Karpas-422 (cell line): ENCODE measurements around the gene MS4A15. TPM values are rescaled to one million over a fixed set of nuclear protein-coding genes. Genes with fewer than 3 reads are reported as not detected.

Experiments used
- DNase-seq: peaks from one replicate; pipeline ENCODE4 v3.0.0-alpha.2; 2015
- H2AFZ ChIP-seq: fragments of 200-600 bp; sonication (generic); 2 replicates; pipeline ENCODE4 v1.6.1; 2014; ENCODE audit warnings: antibody characterized with exemption, low read length, mixed read lengths
- H3K27ac ChIP-seq: fragments of 200-600 bp; sonication (generic); 2 replicates; pipeline ENCODE4 v1.5.1; 2014; ENCODE audit warnings: mild to moderate bottlenecking, low read length, moderate library complexity
- H3K27me3 ChIP-seq: fragments of 200-600 bp; sonication (generic); 2 replicates; pipeline ENCODE4 v1.6.1; 2014; ENCODE audit warnings: low read length, mixed read lengths
- H3K36me3 ChIP-seq: fragments of 200-600 bp; sonication (generic); 2 replicates; pipeline ENCODE4 v1.6.1; 2014; ENCODE audit warnings: low read length, mixed read lengths; ENCODE audit not compliant: insufficient read depth
- H3K4me1 ChIP-seq: fragments of 200-600 bp; sonication (generic); 2 replicates; pipeline ENCODE4 v1.6.1; 2014; ENCODE audit warnings: mild to moderate bottlenecking, low read length, mixed read lengths
- H3K4me2 ChIP-seq: fragments of 200-600 bp; sonication (generic); 2 replicates; pipeline ENCODE4 v1.6.1; 2014; ENCODE audit warnings: low read length, low read depth, mild to moderate bottlenecking; ENCODE audit not compliant: poor library complexity, severe bottlenecking
- H3K4me3 ChIP-seq: fragments of 200-600 bp; sonication (generic); 2 replicates; pipeline ENCODE4 v1.5.1; 2014; ENCODE audit warnings: mild to moderate bottlenecking, antibody characterized with exemption, low read length, mixed read lengths
- H3K79me2 ChIP-seq: fragments of 200-600 bp; sonication (generic); 2 replicates; pipeline ENCODE4 v1.6.1; 2014; ENCODE audit warnings: mild to moderate bottlenecking, low read length, mixed read lengths
- H3K9ac ChIP-seq: fragments of 200-600 bp; sonication (generic); 2 replicates; pipeline ENCODE4 v1.6.0; 2014; ENCODE audit warnings: low read length
- H3K9me2 ChIP-seq: fragments of 200-600 bp; sonication (generic), shearing (Covaris generic); replicated peaks from 2 replicates; pipeline ENCODE4 v1.6.0; 2014; ENCODE audit warnings: mild to moderate bottlenecking, low read length, moderate library complexity; ENCODE audit not compliant: insufficient read depth
- H3K9me3 ChIP-seq: fragments of 300-700, 200-600 bp; sonication (generic); 2 replicates; pipeline ENCODE4 v1.6.1; 2014; ENCODE audit warnings: low read length, mixed read lengths
- H4K20me1 ChIP-seq: fragments of 200-600 bp; sonication (generic); 2 replicates; pipeline ENCODE4 v1.6.1; 2014; ENCODE audit warnings: mild to moderate bottlenecking, antibody characterized with exemption, low read length, low read depth; ENCODE audit not compliant: insufficient read depth
- total RNA-seq: library from RNA; depleted of rRNA; stranded (reverse); fragments of >200 nt; shearing (Covaris generic); gene quantifications from 2 replicates; pipeline ENCODE4 v1.2.3, GENCODE V29; 2014; ENCODE audit warnings: low replicate concordance

MS4A15 gene
- total RNA-seq, 1 experiment from 2014 or later: not detected

DNA sequence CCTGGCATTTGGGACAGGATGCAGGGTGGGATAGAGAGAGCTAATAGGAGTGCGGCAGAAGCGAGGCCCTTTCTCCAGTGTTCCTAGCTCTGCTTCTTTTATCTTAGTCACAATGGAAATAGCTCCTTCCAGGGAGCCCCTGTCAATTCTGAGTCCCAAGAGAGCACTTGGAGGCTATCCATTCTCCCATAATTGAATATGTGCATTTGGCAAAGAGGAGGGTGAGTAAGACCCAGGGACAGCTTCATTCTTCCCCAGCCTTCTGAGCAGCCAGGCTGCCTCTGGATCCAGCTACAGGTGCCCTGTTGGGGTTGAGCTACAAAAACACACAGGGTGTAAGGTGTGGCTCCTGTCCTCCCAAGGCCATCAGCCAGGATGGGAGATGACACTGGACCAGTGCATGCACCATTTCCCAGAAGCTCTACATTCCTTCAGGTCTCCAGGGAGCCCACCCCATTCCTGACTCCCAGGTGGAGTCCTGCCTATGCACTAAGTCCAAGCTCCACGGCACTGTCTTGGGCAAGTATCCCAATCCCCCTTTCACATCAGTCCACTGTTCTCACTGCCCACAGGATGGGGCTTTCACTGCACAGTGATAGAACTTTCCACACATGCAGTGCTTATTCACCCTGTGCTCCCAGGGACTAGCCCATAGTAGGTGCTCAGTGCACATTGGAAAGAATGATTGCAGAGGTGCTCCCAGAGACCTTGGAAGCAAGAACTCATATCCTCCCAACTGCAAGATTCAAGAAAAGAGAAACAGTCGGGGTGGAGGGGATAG lies 34.7 kb downstream of the MS4A15 start:
- Histone ChIP-seq H3K4me3 (no peak overlapping the region), H2AFZ (no peak overlapping the region), H3K27ac (no peak overlapping the region), H3K4me2 (no peak overlapping the region), H3K9me3 (no peaks in the 10 kb centered on the region), H3K27me3 (peaks cover 4% of the 10 kb centered on the region; the same call in 1 of the 2 replicates), H3K9me2 (no peaks in the 10 kb centered on the region), H3K36me3 (no peaks in the 10 kb centered on the region), H3K79me2 (no peaks in the 10 kb centered on the region), H4K20me1 (no peaks in the 10 kb centered on the region), H3K9ac (no peak overlapping the region), H3K4me1 (no peaks in the 10 kb centered on the region)
- DNase-seq: no peak

DNA sequence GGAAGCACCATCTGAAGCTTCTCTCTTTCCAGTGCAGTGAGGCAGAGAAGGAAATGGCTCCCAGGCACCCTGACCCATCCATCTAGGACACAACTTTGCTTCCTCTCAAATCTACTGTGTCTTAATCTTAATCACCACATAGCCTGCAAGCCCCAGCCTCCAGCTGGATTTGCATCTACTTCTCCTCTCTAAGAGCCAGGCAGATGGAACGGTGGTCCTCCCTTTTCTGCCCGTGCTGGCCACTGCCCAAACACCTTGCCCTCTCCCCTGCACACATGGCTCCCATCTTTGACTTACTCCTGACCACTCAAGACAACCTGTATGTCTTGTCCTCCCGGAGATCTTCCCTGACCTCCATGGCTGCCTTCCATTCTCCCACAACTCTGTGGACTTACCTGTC lies 35.9 kb downstream of the MS4A15 start:
- Histone ChIP-seq H3K9ac (no peak overlapping the region), H3K9me2 (no peaks in the 10 kb centered on the region), H3K4me3 (no peak overlapping the region), H3K4me1 (no peaks in the 10 kb centered on the region), H3K27me3 (peaks cover 4% of the 10 kb centered on the region; the same call in 1 of the 2 replicates), H3K4me2 (no peak overlapping the region), H3K36me3 (no peaks in the 10 kb centered on the region), H3K27ac (no peak overlapping the region), H3K79me2 (no peaks in the 10 kb centered on the region), H4K20me1 (no peaks in the 10 kb centered on the region), H3K9me3 (no peaks in the 10 kb centered on the region), H2AFZ (no peak overlapping the region)
- DNase-seq: no peak

DNA sequence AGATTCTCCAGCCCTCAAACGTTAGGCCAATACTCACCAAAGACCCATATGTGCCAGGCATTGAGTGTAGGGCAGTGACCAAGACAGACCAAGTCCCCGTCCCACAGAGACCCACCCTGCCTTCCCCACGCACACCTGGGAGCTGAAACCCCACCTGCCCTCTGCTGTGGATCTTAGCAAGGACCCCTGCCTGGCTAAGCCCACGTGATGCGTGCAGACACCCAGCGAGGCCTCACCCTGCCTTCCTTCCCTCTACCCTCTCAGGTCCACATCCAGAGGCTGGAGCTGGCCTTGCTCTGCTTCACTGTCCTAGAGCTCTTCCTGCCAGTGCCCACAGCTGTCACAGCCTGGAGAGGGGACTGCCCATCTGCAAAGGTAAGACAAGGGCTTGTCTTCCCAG lies 38.6 kb downstream of the MS4A15 start:
- H3K36me3 ChIP-seq: no peaks in the 10 kb centered on the region
- H3K4me2 ChIP-seq: no peak overlapping the region
- H3K9me3 ChIP-seq: no peaks in the 10 kb centered on the region
- no peak overlapping the region for H3K9ac ChIP-seq
- H3K4me3 ChIP-seq: no peak overlapping the region
- no peaks in the 10 kb centered on the region for H3K9me2 ChIP-seq
- no peaks in the 10 kb centered on the region for H3K4me1 ChIP-seq
- H3K27me3 ChIP-seq: peaks cover 4% of the 10 kb centered on the region; the same call in 1 of the 2 replicates
- H2AFZ ChIP-seq: no peak overlapping the region
- no peaks in the 10 kb centered on the region for H3K79me2 ChIP-seq
- H3K27ac ChIP-seq: no peak overlapping the region
- DNase-seq: no peak
- no peaks in the 10 kb centered on the region for H4K20me1 ChIP-seq

DNA sequence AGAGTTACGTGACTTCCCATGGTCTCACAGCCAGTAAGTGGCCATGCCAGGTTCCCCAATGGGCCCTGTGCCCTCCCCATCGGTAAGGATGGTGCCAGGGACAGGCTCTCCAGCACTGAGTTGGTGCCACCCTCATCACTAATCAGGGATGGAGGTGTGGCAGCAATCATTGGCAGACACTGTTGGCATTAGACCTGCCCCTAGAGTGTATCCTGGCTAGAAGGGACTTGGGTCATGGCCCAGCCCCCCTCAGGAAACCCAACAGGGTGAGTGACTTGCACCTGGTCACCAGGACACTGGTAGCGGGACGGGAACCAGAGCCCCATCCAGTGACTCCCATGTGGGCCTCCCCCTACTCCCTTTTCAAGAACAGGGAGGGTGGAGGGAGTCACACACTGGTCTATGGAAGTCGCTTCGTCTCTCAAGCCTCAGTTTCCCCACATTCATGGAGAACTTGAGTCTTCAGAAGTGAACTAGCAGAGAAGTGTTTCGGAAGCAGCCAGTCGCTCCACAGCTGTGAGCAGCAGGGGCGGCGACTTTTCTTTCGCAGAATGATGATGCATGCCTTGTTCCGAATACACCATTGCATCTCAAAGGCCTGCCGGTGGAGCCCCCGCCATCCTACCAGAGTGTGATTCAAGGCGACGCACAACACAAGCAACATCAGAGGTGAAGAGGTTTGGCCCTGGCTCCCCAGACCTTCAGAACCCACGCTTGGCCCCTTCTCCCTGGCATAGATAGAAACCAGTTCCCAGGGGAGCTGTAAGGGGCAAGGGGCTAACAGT lies 41.4 kb downstream of the MS4A15 start:
- H3K27me3 ChIP-seq: no peaks in the 10 kb centered on the region

DNA sequence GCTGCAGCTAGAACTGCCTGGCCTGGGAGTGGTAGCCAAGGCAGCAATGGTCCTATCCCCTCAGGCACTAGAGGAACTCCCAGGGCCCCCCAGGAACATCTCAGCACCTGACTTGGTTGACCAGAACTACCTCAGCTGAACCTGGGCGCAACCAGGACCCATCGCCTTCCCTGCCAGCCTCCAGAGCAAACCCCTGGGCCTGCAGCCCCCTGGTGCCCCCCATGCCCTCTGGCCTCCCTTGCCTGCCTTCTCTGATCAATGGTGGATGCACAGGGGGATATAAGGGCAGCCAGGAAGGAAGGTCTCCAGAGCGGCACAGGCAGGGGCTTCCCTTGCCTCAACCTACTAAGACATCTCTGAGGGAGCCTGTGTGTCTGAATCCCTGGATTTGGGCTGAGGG lies 42.0 kb downstream of the MS4A15 start:
- Histone ChIP-seq H3K4me3 (no peak overlapping the region), H3K79me2 (no peaks in the 10 kb centered on the region), H3K36me3 (no peaks in the 10 kb centered on the region), H3K9me2 (no peaks in the 10 kb centered on the region), H2AFZ (no peak overlapping the region), H3K9me3 (no peaks in the 10 kb centered on the region), H3K27me3 (no peaks in the 10 kb centered on the region), H3K27ac (no peak overlapping the region), H3K9ac (no peak overlapping the region), H4K20me1 (no peaks in the 10 kb centered on the region), H3K4me2 (no peak overlapping the region), H3K4me1 (peaks cover 9% of the 10 kb centered on the region)
- DNase-seq: no peak

More for the DNA sequence above, 41.4 kb downstream of the MS4A15 start:
- no peak for DNase-seq
- Histone ChIP-seq H3K79me2 (no peaks in the 10 kb centered on the region), H3K36me3 (no peaks in the 10 kb centered on the region), H3K9ac (no peak overlapping the region), H3K27ac (no peak overlapping the region), H3K4me1 (peaks cover 9% of the 10 kb centered on the region), H3K9me2 (no peaks in the 10 kb centered on the region), H4K20me1 (no peaks in the 10 kb centered on the region), H3K4me3 (no peak overlapping the region), H2AFZ (no peak overlapping the region), H3K9me3 (no peaks in the 10 kb centered on the region), H3K4me2 (no peak overlapping the region)

DNA sequence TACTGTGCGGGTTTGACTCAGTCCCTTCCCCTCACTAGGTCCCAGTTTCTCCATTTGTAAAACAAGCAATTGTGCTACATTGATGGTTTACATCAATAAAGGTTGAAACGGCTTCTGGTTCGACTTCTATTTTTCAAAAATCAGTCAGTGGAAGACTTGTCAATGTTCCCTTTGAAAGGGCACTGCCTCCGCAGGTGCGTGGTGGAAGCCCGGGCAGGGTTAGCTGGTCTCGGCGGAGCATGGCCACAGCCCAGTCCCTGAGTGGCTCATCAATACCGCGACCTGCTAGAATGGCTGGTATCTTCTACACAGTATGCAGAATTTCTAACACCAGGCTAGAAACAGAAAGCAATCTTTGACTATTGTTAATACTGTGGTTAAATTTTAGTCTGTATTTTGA lies 44.5 kb downstream of the MS4A15 start:
- Histone ChIP-seq H3K9ac (no peak overlapping the region), H3K9me3 (no peaks in the 10 kb centered on the region), H3K27me3 (no peaks in the 10 kb centered on the region), H4K20me1 (no peaks in the 10 kb centered on the region), H3K4me3 (no peak overlapping the region), H3K9me2 (no peaks in the 10 kb centered on the region), H3K27ac (no peak overlapping the region), H3K79me2 (no peaks in the 10 kb centered on the region), H3K4me2 (no peak overlapping the region), H3K36me3 (no peaks in the 10 kb centered on the region), H3K4me1 (peaks cover 9% of the 10 kb centered on the region), H2AFZ (no peak overlapping the region)
- no peak for DNase-seq

DNA sequence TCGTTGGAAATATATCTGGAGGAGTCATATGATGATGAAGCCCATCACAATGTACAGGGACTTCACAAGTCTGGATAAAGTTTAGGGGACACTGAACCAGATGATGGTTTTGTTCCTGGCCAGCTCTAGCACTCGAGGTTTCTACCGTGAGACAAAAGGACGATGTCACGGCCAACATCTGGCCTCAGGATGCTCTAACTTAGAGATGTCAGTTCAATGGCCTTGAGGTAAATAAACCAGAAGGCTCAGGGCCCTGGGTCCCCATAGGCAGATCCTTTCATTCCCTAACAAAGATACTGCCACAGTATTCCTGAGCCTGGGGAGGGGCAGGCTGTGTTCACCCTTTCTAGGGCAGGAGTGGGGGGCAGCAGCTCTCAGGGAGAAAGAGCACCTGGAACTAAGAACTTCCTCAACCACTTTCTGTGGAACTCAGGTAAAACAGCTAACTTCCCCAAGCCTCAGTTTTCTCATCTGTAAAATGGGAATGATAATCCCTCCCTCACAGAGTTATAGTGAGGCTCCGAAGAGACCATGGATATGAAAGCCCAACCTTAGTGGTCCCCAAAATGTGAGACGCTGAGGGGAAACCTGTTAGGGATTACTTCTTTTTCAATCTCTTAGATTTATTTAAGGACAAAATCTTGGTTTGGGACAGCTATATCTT lies 46.7 kb downstream of the MS4A15 start:
- no peaks in the 10 kb centered on the region for H3K79me2 ChIP-seq

DNA sequence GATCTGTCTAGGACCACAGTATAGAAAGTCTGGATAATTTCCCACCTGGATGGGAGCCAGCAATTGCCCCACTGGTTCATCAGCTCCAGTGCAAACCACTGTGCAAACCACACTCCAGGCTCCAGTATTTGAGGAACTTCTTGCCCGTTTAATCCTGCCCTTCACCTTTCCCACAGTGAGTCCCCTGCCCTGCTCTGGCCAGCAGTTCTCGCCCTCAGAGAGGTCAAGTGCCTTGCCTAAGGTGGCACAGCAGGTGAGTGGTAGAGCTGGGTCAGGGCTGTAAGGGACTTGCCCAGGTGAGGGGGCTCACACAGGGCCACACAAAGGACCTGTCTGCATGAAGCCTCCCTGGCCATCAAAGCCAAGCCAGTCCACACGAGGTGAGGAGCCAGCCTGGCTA lies 52.6 kb downstream of the MS4A15 start:
- no peak overlapping the region for H3K9ac ChIP-seq
- no peaks in the 10 kb centered on the region for H4K20me1 ChIP-seq
- no peaks in the 10 kb centered on the region for H3K9me3 ChIP-seq
- 0 out of 2 replicates have a peak, but pooled peaks cover 3% of the 10 kb centered on the region for H3K27me3 ChIP-seq
- no peak overlapping the region for H3K4me2 ChIP-seq
- no peak for DNase-seq
- H2AFZ ChIP-seq: no peak overlapping the region
- no peak overlapping the region for H3K4me3 ChIP-seq
- H3K36me3 ChIP-seq: no peaks in the 10 kb centered on the region
- H3K9me2 ChIP-seq: no peaks in the 10 kb centered on the region
- H3K4me1 ChIP-seq: no peaks in the 10 kb centered on the region
- H3K79me2 ChIP-seq: no peaks in the 10 kb centered on the region
- H3K27ac ChIP-seq: no peak overlapping the region

More for the DNA sequence above, 46.7 kb downstream of the MS4A15 start:
- no peak for DNase-seq
- no peaks in the 10 kb centered on the region for H3K27me3 ChIP-seq
- H3K9me2 ChIP-seq: no peaks in the 10 kb centered on the region
- no peak overlapping the region for H3K4me3 ChIP-seq
- no peak overlapping the region for H3K4me2 ChIP-seq
- H3K9ac ChIP-seq: no peak overlapping the region
- H3K27ac ChIP-seq: no peak overlapping the region
- H2AFZ ChIP-seq: no peak overlapping the region
- no peaks in the 10 kb centered on the region for H3K9me3 ChIP-seq
- H4K20me1 ChIP-seq: no peaks in the 10 kb centered on the region
- H3K36me3 ChIP-seq: no peaks in the 10 kb centered on the region
- H3K4me1 ChIP-seq: peaks cover 9% of the 10 kb centered on the region
